HEK293 (cell line): ENCODE results near the gene CERS5.

ENCODE experiments used
- CTCF ChIA-PET: fragments of 350-600 bp; formaldehyde crosslinking; extraction: SDS; loops from one replicate; lab custom pipeline; 2021; ENCODE audit warnings: antibody characterized with exemption; lab: Yijun Ruan, JAX
- POLR2A ChIA-PET: fragments of 300-600 bp; formaldehyde crosslinking; extraction: SDS; loops from one replicate; lab custom pipeline; 2020; ENCODE audit warnings: antibody characterized with exemption, inconsistent platforms; lab: Yijun Ruan, JAX
- H3K27ac ChIP-seq: fragments of 200-500 bp; sonication (Bioruptor generic); 2 replicates; pipeline ENCODE4 v1.5.1; 2014; ENCODE audit warnings: low read depth, low read length, control low read depth, inconsistent platforms; ENCODE audit errors: extremely low read depth
- H3K36me3 ChIP-seq, 2 experiments: fragments of 200-500 bp in 1 of 2; sonication (Bioruptor generic) in 1 of 2; 1 replicate in 1 of 2; 2 replicates in 1 of 2; pipeline ENCODE4 v1.5.1; 2014 to 2017; ENCODE audit warnings: inconsistent platforms in 2 of 2, low read length in 2 of 2; ENCODE audit not compliant: control insufficient read depth in 2 of 2, insufficient read depth in 1 of 2
- H3K4me1 ChIP-seq: fragments of 200-500 bp; sonication (Bioruptor generic); 2 replicates; pipeline ENCODE4 v1.5.1; 2014; ENCODE audit warnings: mild to moderate bottlenecking, low read length, inconsistent platforms; ENCODE audit not compliant: control insufficient read depth, insufficient read depth
- H3K4me3 ChIP-seq: 2 replicates; pipeline ENCODE4 v1.5.1; 2011; ENCODE audit warnings: low read depth, mild to moderate bottlenecking, control low read depth, low read length, moderate library complexity
- H3K9me3 ChIP-seq: fragments of 200-500 bp; sonication (Bioruptor generic); 2 replicates; pipeline ENCODE4 v1.5.1; 2014; ENCODE audit warnings: low read depth, low read length, inconsistent platforms; ENCODE audit not compliant: control insufficient read depth, insufficient read depth
- HIC1 ChIP-seq: fragments of 450-650 bp; formaldehyde crosslinking; IDR thresholded peaks from 2 replicates; pipeline ENCODE4 v1.5.1; 2016; ENCODE audit warnings: missing biosample characterization, missing genetic modification characterization
- KLF10 ChIP-seq: fragments of 450-650 bp; IDR thresholded peaks from 2 replicates; pipeline ENCODE4 v1.5.1; 2018; ENCODE audit warnings: missing biosample characterization, mild to moderate bottlenecking, missing genetic modification characterization
- SCRT2 ChIP-seq: fragments of 450-650 bp; formaldehyde crosslinking; IDR thresholded peaks from 2 replicates; pipeline ENCODE4 v1.5.1; 2016; ENCODE audit warnings: missing biosample characterization, missing genetic modification characterization
- SP2 ChIP-seq: fragments of 450-650 bp; formaldehyde crosslinking; IDR thresholded peaks from 2 replicates; pipeline ENCODE4 v1.5.1; 2016; ENCODE audit warnings: missing biosample characterization, missing genetic modification characterization
- TSHZ1 ChIP-seq: fragments of 450-650 bp; formaldehyde crosslinking; IDR thresholded peaks from 2 replicates; pipeline ENCODE4 v1.5.1; 2016; ENCODE audit warnings: missing biosample characterization, missing genetic modification characterization, borderline replicate concordance
- ZFHX2 ChIP-seq: fragments of 450-650 bp; formaldehyde crosslinking; conservative IDR thresholded peaks from 2 replicates; pipeline ENCODE4 v1.5.1; 2016; ENCODE audit warnings: missing biosample characterization, missing genetic modification characterization
- ZNF184 ChIP-seq: fragments of 450-650 bp; IDR thresholded peaks from 2 replicates; pipeline ENCODE4 v1.5.1; 2018; ENCODE audit warnings: missing biosample characterization, mild to moderate bottlenecking, missing genetic modification characterization
- ZNF202 ChIP-seq: fragments of 450-650 bp; formaldehyde crosslinking; IDR thresholded peaks from 2 replicates; pipeline ENCODE4 v1.5.1; 2016; ENCODE audit warnings: missing biosample characterization, missing genetic modification characterization, borderline replicate concordance
- ZNF223 ChIP-seq: fragments of 450-650 bp; formaldehyde crosslinking; IDR thresholded peaks from 2 replicates; pipeline ENCODE4 v1.5.1; 2016; ENCODE audit warnings: missing biosample characterization, missing genetic modification characterization
- ZNF280C ChIP-seq: fragments of 450-650 bp; formaldehyde crosslinking; IDR thresholded peaks from 2 replicates; pipeline ENCODE4 v1.5.1; 2016; ENCODE audit warnings: missing biosample characterization, missing genetic modification characterization
- ZNF366 ChIP-seq: fragments of 450-650 bp; formaldehyde crosslinking; conservative IDR thresholded peaks from 2 replicates; pipeline ENCODE4 v1.5.1; 2016; ENCODE audit warnings: missing biosample characterization, missing genetic modification characterization
- ZNF521 ChIP-seq: fragments of 450-650 bp; formaldehyde crosslinking; IDR thresholded peaks from 2 replicates; pipeline ENCODE4 v1.5.1; 2017; ENCODE audit warnings: missing biosample characterization, mild to moderate bottlenecking, missing genetic modification characterization
- ZNF544 ChIP-seq: fragments of 450-650 bp; formaldehyde crosslinking; IDR thresholded peaks from 2 replicates; pipeline ENCODE4 v1.5.0; 2017; ENCODE audit warnings: missing biosample characterization, missing genetic modification characterization
- ZNF558 ChIP-seq: fragments of 450-650 bp; formaldehyde crosslinking; IDR thresholded peaks from 2 replicates; pipeline ENCODE4 v1.5.1; 2016; ENCODE audit warnings: missing biosample characterization, missing genetic modification characterization
- ZNF580 ChIP-seq: fragments of 450-650 bp; formaldehyde crosslinking; IDR thresholded peaks from 2 replicates; pipeline ENCODE4 v1.5.1; 2016; ENCODE audit warnings: missing biosample characterization, missing genetic modification characterization
- ZNF585B ChIP-seq: fragments of 450-650 bp; formaldehyde crosslinking; IDR thresholded peaks from 2 replicates; pipeline ENCODE4 v1.5.1; 2016; ENCODE audit warnings: missing biosample characterization, missing genetic modification characterization
- ZNF623 ChIP-seq: fragments of 450-650 bp; formaldehyde crosslinking; IDR thresholded peaks from 2 replicates; pipeline ENCODE4 v1.5.1; 2016; ENCODE audit warnings: missing biosample characterization, missing genetic modification characterization
- ZNF658 ChIP-seq: fragments of 450-650 bp; formaldehyde crosslinking; IDR thresholded peaks from 2 replicates; pipeline ENCODE4; 2016; ENCODE audit warnings: missing biosample characterization, missing genetic modification characterization
- ZNF707 ChIP-seq: fragments of 450-650 bp; formaldehyde crosslinking; IDR thresholded peaks from 2 replicates; pipeline ENCODE4 v1.5.1; 2016; ENCODE audit warnings: missing biosample characterization, missing genetic modification characterization
- TF ChIP-seq, protein P1 (sequence below): IDR thresholded peaks from 2 replicates; pipeline ENCODE4 v1.6.1; 2011; ENCODE audit warnings: mild to moderate bottlenecking, low read depth, low read length, borderline replicate concordance
- TF ChIP-seq, protein P2 (sequence below): fragments of 450-650 bp; formaldehyde crosslinking; IDR thresholded peaks from 2 replicates; pipeline ENCODE4 v1.5.1; 2017; ENCODE audit warnings: missing biosample characterization, missing genetic modification characterization
- TF ChIP-seq, protein P3 (sequence below): fragments of 450-650 bp; formaldehyde crosslinking; IDR thresholded peaks from 2 replicates; pipeline ENCODE4 v1.5.1; 2017; ENCODE audit warnings: missing biosample characterization, mild to moderate bottlenecking, missing genetic modification characterization, moderate library complexity

CERS5 gene

DNA sequence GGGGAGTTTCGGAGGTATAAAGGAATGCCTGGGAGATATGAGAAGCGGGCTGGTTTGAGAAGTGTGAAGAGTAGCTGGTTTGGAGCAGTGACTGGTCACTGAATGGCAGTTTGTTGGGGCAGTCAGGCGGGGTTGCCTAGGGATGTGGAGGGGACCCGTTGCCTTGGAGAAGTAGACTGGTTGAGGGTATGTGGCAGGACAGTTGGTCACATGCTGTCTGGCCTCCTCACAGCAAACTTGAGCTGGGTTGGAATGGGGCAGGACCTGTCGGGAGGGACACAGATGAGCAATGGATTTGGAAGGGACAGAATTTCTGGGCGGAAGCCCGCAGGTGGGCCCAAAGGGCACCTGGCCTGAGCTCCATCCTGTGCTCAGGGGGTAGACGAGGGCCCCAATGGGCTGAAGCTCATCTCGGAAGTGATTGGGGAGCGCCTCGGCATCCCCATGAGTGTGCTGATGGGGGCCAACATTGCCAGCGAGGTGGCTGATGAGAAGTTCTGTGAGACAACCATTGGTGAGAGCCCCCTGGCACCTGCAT lies 61.2 kb downstream of the CERS5 start (continued):
- TF ChIP-seq, protein P1, sequence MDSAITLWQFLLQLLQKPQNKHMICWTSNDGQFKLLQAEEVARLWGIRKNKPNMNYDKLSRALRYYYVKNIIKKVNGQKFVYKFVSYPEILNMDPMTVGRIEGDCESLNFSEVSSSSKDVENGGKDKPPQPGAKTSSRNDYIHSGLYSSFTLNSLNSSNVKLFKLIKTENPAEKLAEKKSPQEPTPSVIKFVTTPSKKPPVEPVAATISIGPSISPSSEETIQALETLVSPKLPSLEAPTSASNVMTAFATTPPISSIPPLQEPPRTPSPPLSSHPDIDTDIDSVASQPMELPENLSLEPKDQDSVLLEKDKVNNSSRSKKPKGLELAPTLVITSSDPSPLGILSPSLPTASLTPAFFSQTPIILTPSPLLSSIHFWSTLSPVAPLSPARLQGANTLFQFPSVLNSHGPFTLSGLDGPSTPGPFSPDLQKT, result no peak
- TF ChIP-seq KLF10 (tag by site-specific recombination), result no peak
- TF ChIP-seq ZNF544 (tag by site-specific recombination), result no peak
- TF ChIP-seq ZNF558, result no peak
- TF ChIP-seq ZNF280C (tag by site-specific recombination), result no peak
- TF ChIP-seq ZNF202, result no peak
- no peak for TF ChIP-seq ZNF707 (tag by site-specific recombination)
- TF ChIP-seq, protein P2, sequence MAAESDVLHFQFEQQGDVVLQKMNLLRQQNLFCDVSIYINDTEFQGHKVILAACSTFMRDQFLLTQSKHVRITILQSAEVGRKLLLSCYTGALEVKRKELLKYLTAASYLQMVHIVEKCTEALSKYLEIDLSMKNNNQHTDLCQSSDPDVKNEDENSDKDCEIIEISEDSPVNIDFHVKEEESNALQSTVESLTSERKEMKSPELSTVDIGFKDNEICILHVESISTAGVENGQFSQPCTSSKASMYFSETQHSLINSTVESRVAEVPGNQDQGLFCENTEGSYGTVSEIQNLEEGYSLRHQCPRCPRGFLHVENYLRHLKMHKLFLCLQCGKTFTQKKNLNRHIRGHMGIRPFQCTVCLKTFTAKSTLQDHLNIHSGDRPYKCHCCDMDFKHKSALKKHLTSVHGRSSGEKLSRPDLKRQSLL (tag by site-specific recombination), result no peak
- TF ChIP-seq, all 188 proteins: peak for 0

- POLR2A ChIA-PET, result interaction anchor here (0.6 to 3.6 kb wide), 4 partner anchors 7 to 1134 kb away, joined by 5 to 32 read pairs (median 8); partner anchors contain the start of genes COX14 and SMARCD1
- no peaks in the 10 kb centered on the region for H3K9me3 ChIP-seq
- peaks cover 0 to 21% of the 10 kb centered on the region in 2 experiments; a peak in 1 of 3 replicates for H3K36me3 ChIP-seq
- H3K27ac ChIP-seq, result no peak overlapping the region
- CTCF ChIA-PET, result interaction anchor here (0.6 to 2.8 kb wide), 7 partner anchors 16 to 400 kb away, joined by 3 to 18 read pairs (median 7); partner anchors contain the start of gene DIP2B
- peaks cover 7% of the 10 kb centered on the region for H3K4me1 ChIP-seq
- no peak overlapping the region for H3K4me3 ChIP-seq
- no peak for TF ChIP-seq ZNF366 (tag by site-specific recombination)
- TF ChIP-seq TSHZ1 (tag by site-specific recombination), result no peak
- TF ChIP-seq ZNF223, result no peak
- no peak for TF ChIP-seq ZNF585B
- 0 out of 2 replicates have a peak, but pooled peaks have one; percentile 18 for TF ChIP-seq HIC1 (tag by site-specific recombination)
- TF ChIP-seq SP2, result no peak
- TF ChIP-seq ZNF580, result no peak
- no peak for TF ChIP-seq ZNF658 (tag by site-specific recombination)
- no peak for TF ChIP-seq ZNF521 (tag by site-specific recombination)
- peak; percentile 49 for TF ChIP-seq ZFHX2
- TF ChIP-seq SCRT2, result peak; percentile 90
- TF ChIP-seq ZNF184, result no peak
- TF ChIP-seq, protein P3, sequence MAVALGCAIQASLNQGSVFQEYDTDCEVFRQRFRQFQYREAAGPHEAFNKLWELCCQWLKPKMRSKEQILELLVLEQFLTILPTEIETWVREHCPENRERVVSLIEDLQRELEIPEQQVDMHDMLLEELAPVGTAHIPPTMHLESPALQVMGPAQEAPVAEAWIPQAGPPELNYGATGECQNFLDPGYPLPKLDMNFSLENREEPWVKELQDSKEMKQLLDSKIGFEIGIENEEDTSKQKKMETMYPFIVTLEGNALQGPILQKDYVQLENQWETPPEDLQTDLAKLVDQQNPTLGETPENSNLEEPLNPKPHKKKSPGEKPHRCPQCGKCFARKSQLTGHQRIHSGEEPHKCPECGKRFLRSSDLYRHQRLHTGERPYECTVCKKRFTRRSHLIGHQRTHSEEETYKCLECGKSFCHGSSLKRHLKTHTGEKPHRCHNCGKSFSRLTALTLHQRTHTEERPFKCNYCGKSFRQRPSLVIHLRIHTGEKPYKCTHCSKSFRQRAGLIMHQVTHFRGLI (tag by site-specific recombination), result no peak
- no peak for TF ChIP-seq ZNF623 (tag by site-specific recombination)
Observed at GRCh38 chr12:50104417-50105366, 62.5 kb downstream of the CERS5 start.
